ENCODE measurements around the gene HOXB2. TPM values are rescaled to one million over a fixed set of nuclear protein-coding genes. Genes with fewer than 3 reads are reported as not detected.

Gene HOXB2
- total RNA-seq, 1 donor from 2014 or later, result not detected

DNA sequence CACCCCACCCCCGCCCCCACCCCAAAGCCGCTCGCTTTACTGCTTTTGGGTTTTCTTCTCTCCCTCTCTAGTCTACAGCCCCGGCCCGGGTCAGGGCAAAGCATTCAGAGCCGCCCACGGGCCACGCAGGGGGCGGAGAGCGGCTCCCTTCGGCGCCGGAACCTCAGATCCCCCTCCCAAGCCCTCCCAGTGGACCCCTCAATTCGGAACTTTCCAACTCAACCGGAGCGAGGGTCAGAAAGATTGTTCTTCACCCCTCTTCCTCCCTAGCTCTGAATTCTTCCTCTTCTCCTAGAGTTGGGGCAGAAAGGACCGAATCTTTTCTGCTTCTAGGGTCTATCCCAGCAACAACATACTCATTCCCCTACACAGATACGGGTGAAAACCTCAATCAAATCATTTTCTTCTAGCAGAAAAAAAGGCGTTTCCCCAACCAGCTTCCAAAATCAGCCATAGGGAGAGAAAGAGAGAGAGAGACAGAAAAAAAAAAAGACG lies 1.0 kb downstream of the HOXB2 start:
- no peak overlapping the region for H3K4me2 ChIP-seq
- H3K9me3 ChIP-seq (ENCODE audit: low read depth), result no peaks in the 10 kb centered on the region
- TF ChIP-seq EZH2phosphoT487 (IDR thresholded peaks at IDR 0.05) (peak; percentile 44), EZH2 (IDR thresholded peaks at IDR 0.05) (no peak)
- TF ChIP-seq, protein P1, sequence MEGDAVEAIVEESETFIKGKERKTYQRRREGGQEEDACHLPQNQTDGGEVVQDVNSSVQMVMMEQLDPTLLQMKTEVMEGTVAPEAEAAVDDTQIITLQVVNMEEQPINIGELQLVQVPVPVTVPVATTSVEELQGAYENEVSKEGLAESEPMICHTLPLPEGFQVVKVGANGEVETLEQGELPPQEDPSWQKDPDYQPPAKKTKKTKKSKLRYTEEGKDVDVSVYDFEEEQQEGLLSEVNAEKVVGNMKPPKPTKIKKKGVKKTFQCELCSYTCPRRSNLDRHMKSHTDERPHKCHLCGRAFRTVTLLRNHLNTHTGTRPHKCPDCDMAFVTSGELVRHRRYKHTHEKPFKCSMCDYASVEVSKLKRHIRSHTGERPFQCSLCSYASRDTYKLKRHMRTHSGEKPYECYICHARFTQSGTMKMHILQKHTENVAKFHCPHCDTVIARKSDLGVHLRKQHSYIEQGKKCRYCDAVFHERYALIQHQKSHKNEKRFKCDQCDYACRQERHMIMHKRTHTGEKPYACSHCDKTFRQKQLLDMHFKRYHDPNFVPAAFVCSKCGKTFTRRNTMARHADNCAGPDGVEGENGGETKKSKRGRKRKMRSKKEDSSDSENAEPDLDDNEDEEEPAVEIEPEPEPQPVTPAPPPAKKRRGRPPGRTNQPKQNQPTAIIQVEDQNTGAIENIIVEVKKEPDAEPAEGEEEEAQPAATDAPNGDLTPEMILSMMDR (IDR thresholded peaks at IDR 0.05), result no peak
- no peak overlapping the region for H3K4me3 ChIP-seq
- H3K27ac ChIP-seq, result no peak overlapping the region
- Mint-ChIP-seq H3K9me3 (peaks cover 7% of the 10 kb centered on the region), H3K27me3 (ENCODE audit: insufficient read depth, low read depth) (peaks cover 87% of the 10 kb centered on the region), H3K36me3 (no peaks in the 10 kb centered on the region), H3K27ac (no peak overlapping the region), H3K4me1 (peaks cover 11% of the 10 kb centered on the region), H3K4me3 (peak overlapping the region; percentile 70)
- no peaks in the 10 kb centered on the region for H3K36me3 ChIP-seq
- no peak overlapping the region for H2AFZ ChIP-seq (replicated peaks)
- peaks cover 8% of the 10 kb centered on the region for H3F3A ChIP-seq (ENCODE audit: low read depth)
- no peaks in the 10 kb centered on the region for H3K79me2 ChIP-seq (ENCODE audit: low read depth)
- H3K4me1 ChIP-seq, result no peaks in the 10 kb centered on the region
- no peak overlapping the region for H3K9ac ChIP-seq
- peaks cover 85% of the 10 kb centered on the region for H4K20me1 ChIP-seq (ENCODE audit: low read depth)
- DNase-seq (ENCODE audit: low spot score), result no peak
- peaks cover 100% of the 10 kb centered on the region for H3K27me3 ChIP-seq

DNA sequence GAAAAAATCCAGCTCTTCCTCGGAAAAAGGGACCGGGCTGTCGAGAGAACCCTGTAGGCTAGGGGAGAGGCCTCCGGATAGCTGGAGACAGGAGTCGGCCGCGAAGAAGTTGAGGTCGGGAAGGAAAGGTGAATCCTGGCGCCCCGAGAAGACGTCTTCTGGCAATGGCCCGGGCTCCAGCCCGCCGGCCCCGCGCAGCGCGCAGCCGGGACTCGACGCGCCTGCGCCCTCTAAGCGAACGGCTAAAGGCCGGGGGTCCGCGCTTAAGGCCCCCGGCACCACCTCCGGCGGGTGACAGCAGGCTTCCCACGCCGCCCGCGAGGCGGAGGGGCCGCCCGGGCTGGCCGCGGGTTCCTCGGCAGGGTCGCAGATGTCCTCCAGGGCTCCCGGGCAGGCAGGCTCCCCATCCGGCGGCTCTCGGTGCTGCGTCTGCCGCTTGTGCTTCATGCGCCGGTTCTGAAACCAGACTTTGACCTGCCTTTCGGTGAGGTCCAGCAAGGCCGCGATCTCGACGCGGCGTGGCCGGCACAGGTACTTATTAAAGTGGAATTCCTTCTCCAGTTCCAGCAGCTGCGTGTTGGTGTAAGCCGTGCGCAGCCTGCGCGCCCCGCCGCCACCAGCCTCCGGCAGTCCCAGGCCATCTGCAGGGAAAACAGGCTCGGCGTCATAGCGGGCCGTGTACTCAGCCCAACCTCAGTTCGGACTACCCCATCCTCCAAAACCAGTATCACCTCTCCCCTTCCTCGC lies 1.6 kb downstream of the HOXB2 start:
- peaks cover 79% of the 10 kb centered on the region for H4K20me1 ChIP-seq (ENCODE audit: low read depth)

GRCh38 chr17:48542698-48543106 lies 2.2 kb downstream of the HOXB2 start:
- no peak overlapping the region for H3K27ac Mint-ChIP-seq

More for the DNA sequence above, 1.6 kb downstream of the HOXB2 start:
- Histone ChIP-seq H3K9ac (no peak overlapping the region), H3F3A (ENCODE audit: low read depth) (peaks cover 8% of the 10 kb centered on the region), H3K36me3 (no peaks in the 10 kb centered on the region), H3K4me3 (peak overlapping the region; percentile 30), H3K27me3 (peaks cover 100% of the 10 kb centered on the region), H2AFZ (replicated peaks) (peak overlapping the region; percentile 53), H3K27ac (no peak overlapping the region), H3K4me1 (no peaks in the 10 kb centered on the region), H3K4me2 (peak overlapping the region; percentile 70), H3K79me2 (ENCODE audit: low read depth) (no peaks in the 10 kb centered on the region), H3K9me3 (ENCODE audit: low read depth) (no peaks in the 10 kb centered on the region)
- peaks cover 7% of the 10 kb centered on the region for H3K9me3 Mint-ChIP-seq
- peak; percentile 79 for DNase-seq (ENCODE audit: low spot score)
- peaks cover 11% of the 10 kb centered on the region for H3K4me1 Mint-ChIP-seq
- H3K36me3 Mint-ChIP-seq, result no peaks in the 10 kb centered on the region
- H3K27me3 Mint-ChIP-seq (ENCODE audit: insufficient read depth, low read depth), result peaks cover 88% of the 10 kb centered on the region
- H3K4me3 Mint-ChIP-seq, result peak overlapping the region; percentile 68
- TF ChIP-seq, protein P1 (IDR thresholded peaks at IDR 0.05), result peak; percentile 22
- peak; percentile 94 for TF ChIP-seq EZH2 (IDR thresholded peaks at IDR 0.05)
- peak; percentile 96 for TF ChIP-seq EZH2phosphoT487 (IDR thresholded peaks at IDR 0.05)
- H3K27ac Mint-ChIP-seq, result no peak overlapping the region

More at GRCh38 chr17:48542698-48543106, 2.2 kb downstream of the HOXB2 start:
- Histone ChIP-seq H3K27me3 (peaks cover 100% of the 10 kb centered on the region), H3K36me3 (no peaks in the 10 kb centered on the region), H3K9ac (no peak overlapping the region), H4K20me1 (ENCODE audit: low read depth) (peaks cover 73% of the 10 kb centered on the region), H3K4me3 (no peak overlapping the region), H3K4me1 (no peaks in the 10 kb centered on the region), H2AFZ (replicated peaks) (peak overlapping the region; percentile 53), H3F3A (ENCODE audit: low read depth) (peaks cover 8% of the 10 kb centered on the region), H3K79me2 (ENCODE audit: low read depth) (no peaks in the 10 kb centered on the region), H3K27ac (no peak overlapping the region), H3K4me2 (peak overlapping the region; percentile 70), H3K9me3 (ENCODE audit: low read depth) (no peaks in the 10 kb centered on the region)
- H3K4me3 Mint-ChIP-seq, result peak overlapping the region; percentile 68
- DNase-seq (ENCODE audit: low spot score), result no peak
- H3K9me3 Mint-ChIP-seq, result peaks cover 7% of the 10 kb centered on the region
- H3K27me3 Mint-ChIP-seq (ENCODE audit: insufficient read depth, low read depth), result peaks cover 82% of the 10 kb centered on the region
- H3K36me3 Mint-ChIP-seq, result no peaks in the 10 kb centered on the region
- TF ChIP-seq EZH2 (IDR thresholded peaks at IDR 0.05) (peak; percentile 98), EZH2phosphoT487 (IDR thresholded peaks at IDR 0.05) (no peak)
- TF ChIP-seq, protein P1 (IDR thresholded peaks at IDR 0.05), result no peak
- peaks cover 11% of the 10 kb centered on the region for H3K4me1 Mint-ChIP-seq

Measured in neural progenitor cell (in vitro differentiated cells).